ENCODE data around the gene MMRN2.

The MMRN2 gene

GRCh38 chr10:86968271-86968993, 11.0 kb upstream of the MMRN2 start, which contains the start of gene ADIRF:
TSS of gene ADIRF (plus strand) at chr10:86968482. CDS start at chr10:86968545, 63 bp downstream.
- DNase-seq (ENCODE audit: low read depth) = peak; percentile 89
- peak within 1 kb of the TSS; percentile 56 for H3K4me3 ChIP-seq (ENCODE audit: low read length)
- TF ChIP-seq CTCF (IDR thresholded peaks at IDR 0.05; ENCODE audit: insufficient read depth, low read depth, low read length, missing control alignments) = no peak

- TF ChIP-seq CTCF (IDR thresholded peaks at IDR 0.05; ENCODE audit: insufficient read depth, low read depth, low read length, missing control alignments) = no peak
- peak overlapping the region; percentile 56 for H3K4me3 ChIP-seq (ENCODE audit: low read length)
- no peak for DNase-seq (ENCODE audit: low read depth)
Observed at GRCh38 chr10:86967481-86967941, 10.1 kb upstream of the MMRN2 start.

GRCh38 chr10:86965986-86966654, 8.7 kb upstream of the MMRN2 start:
- TF ChIP-seq CTCF (IDR thresholded peaks at IDR 0.05; ENCODE audit: insufficient read depth, low read depth, low read length, missing control alignments) = no peak
- no peak overlapping the region for H3K4me3 ChIP-seq (ENCODE audit: low read length)
- DNase-seq (ENCODE audit: low read depth) = no peak

GRCh38 chr10:86964847-86965190, 7.4 kb upstream of the MMRN2 start:
- no peak overlapping the region for H3K4me3 ChIP-seq (ENCODE audit: low read length)
- TF ChIP-seq CTCF (IDR thresholded peaks at IDR 0.05; ENCODE audit: insufficient read depth, low read depth, low read length, missing control alignments) = no peak
- no peak for DNase-seq (ENCODE audit: low read depth)

GRCh38 chr10:86964061-86964846, 6.8 kb upstream of the MMRN2 start:
- TF ChIP-seq CTCF (IDR thresholded peaks at IDR 0.05; ENCODE audit: insufficient read depth, low read depth, low read length, missing control alignments) = no peak
- no peak overlapping the region for H3K4me3 ChIP-seq (ENCODE audit: low read length)

GRCh38 chr10:86963341-86963919, 6.0 kb upstream of the MMRN2 start:
- no peak for TF ChIP-seq CTCF (IDR thresholded peaks at IDR 0.05; ENCODE audit: insufficient read depth, low read depth, low read length, missing control alignments)
- H3K4me3 ChIP-seq (ENCODE audit: low read length) = no peak overlapping the region
- no peak for DNase-seq (ENCODE audit: low read depth)

More at GRCh38 chr10:86964061-86964846, 6.8 kb upstream of the MMRN2 start:
- DNase-seq (ENCODE audit: low read depth) = no peak
